KOPT-K1 (cell line): ENCODE measurements around the gene APBB2.

Source experiments
- H3K27ac ChIP-seq: fragments of 200-600 bp; sonication (generic); 2 replicates; pipeline ENCODE4 v1.5.1; 2016; ENCODE audit warnings: antibody characterized with exemption, mild to moderate bottlenecking, low read depth, low read length; ENCODE audit not compliant: poor library complexity, severe bottlenecking
- H3K36me3 ChIP-seq: fragments of 200-600 bp; sonication (generic); 2 replicates; pipeline ENCODE4 v1.5.1; 2017; ENCODE audit warnings: antibody characterized with exemption, mild to moderate bottlenecking, low read length, moderate library complexity; ENCODE audit not compliant: insufficient read depth
- H3K9me3 ChIP-seq: fragments of 200-600 bp; sonication (generic); 2 replicates; pipeline ENCODE4 v1.5.1; 2017; ENCODE audit warnings: antibody characterized with exemption, low read length, mild to moderate bottlenecking; ENCODE audit not compliant: insufficient read depth, poor library complexity, severe bottlenecking

APBB2 gene

GRCh38 chr4:41185614-41186592 is 28.4 kb downstream of the APBB2 start:
- Histone ChIP-seq H3K36me3 (no peaks in the 10 kb centered on the region), H3K9me3 (no peaks in the 10 kb centered on the region), H3K27ac (no peak overlapping the region)

DNA sequence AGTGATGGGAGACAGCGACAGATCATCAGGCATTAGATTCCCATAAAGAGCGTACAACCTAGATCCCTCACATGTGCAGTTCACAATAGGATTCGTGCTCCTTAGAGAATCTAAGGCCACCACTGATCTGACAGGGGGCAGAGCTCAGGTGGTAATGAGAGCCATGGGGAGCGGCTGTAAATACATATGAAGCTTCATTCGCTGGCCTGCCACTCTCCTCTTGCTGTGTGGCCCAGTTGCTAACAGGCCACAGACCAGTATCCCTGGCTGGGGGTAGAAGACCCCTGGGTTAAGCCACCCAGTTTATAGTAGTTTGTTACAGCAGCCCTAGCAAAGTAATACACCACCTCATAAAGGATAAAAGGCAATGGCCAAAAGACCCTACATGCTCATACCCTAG is 30.3 kb downstream of the APBB2 start:
- Histone ChIP-seq H3K27ac (no peak overlapping the region), H3K36me3 (no peaks in the 10 kb centered on the region), H3K9me3 (no peaks in the 10 kb centered on the region)

DNA sequence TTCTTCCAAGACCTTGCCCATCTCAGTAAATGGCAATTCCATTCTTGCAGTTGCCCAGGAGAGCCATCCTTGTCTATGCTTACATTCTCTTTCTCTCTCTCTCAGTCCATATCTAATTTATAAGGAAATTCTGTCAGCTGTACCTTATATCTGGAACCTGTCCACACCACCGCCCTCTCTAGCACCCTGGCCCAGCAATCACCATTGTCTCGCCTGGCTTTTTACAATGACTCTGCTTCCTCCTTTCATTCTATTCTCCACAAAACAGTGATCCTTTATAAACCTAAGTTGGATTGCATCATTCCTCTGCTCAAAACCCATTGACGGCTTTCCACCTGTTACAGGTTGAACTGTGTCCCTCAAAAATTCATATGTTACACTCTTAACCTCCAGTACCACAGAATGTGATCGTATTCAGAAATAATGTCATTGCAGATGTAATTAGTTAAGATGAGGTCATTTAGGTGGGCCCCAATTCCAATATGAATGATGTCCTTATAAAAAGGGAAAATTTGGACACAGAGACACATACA is 31.3 kb downstream of the APBB2 start:
- Histone ChIP-seq H3K36me3 (no peaks in the 10 kb centered on the region), H3K9me3 (no peaks in the 10 kb centered on the region), H3K27ac (no peak overlapping the region)

- Histone ChIP-seq H3K36me3 (no peaks in the 10 kb centered on the region), H3K27ac (no peak overlapping the region)
These were observed 33.3 kb downstream of the APBB2 start for GRCh38 chr4:41181037-41181436.

DNA sequence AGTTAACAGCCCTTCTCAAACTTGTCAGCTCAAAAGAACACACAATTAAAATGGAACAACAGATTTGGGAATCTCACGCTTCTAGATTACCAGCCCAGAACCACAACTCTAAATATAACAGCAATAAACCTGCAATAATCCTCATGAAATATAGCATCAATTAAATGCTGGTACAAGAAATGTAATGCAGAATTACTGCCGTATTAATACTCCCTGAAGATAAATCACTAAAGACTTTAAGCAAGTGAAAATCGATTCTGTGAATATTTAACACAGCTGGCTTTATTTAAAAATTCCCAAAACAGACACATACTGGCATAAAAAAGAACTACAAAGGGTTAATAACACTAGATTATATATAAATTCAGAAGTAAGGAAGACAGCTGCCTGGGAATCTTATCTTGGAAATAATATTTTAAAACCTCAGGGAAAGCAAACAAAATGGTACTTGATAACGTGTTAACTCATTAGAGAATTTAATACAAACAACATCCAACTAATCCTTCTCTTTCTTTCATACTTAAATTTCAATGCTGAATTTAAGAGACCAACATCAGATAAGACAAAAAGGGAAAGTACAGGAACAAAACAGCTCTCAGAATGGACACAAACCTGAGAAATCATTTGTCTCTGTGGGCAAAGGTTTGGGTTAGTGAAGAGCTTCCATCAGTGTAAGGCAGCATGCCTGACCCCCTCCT is 34.7 kb downstream of the APBB2 start:
- Histone ChIP-seq H3K27ac (no peak overlapping the region), H3K9me3 (no peaks in the 10 kb centered on the region), H3K36me3 (no peaks in the 10 kb centered on the region)

More at GRCh38 chr4:41181037-41181436, 33.3 kb downstream of the APBB2 start:
- no peaks in the 10 kb centered on the region for H3K9me3 ChIP-seq

- no peaks in the 10 kb centered on the region for H3K36me3 ChIP-seq
- H3K9me3 ChIP-seq: no peaks in the 10 kb centered on the region
- H3K27ac ChIP-seq: no peak overlapping the region
These were observed 35.7 kb downstream of the APBB2 start for GRCh38 chr4:41178372-41179370.

DNA sequence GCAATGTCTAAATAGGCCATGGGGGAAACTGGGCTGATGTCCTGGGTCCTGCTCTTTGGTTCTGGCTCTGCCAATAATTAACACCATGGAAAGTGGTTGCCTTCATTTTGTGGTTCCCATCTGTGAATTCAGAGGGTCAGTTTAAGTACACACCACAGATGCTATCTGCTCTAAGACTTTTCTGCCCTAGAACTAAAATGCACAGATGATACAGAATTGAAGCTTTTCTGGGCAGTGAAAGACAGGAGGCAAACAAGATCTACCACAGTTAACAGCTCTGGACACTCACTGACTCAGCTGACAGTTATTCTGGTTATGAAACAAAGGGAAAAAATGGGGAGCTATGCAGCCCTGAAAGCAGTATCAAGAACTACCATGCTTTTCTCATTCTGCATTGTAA is 37.3 kb downstream of the APBB2 start:
- H3K36me3 ChIP-seq: no peaks in the 10 kb centered on the region
- H3K9me3 ChIP-seq: no peaks in the 10 kb centered on the region
- H3K27ac ChIP-seq: no peak overlapping the region

- Histone ChIP-seq H3K27ac (no peak overlapping the region), H3K36me3 (no peaks in the 10 kb centered on the region), H3K9me3 (no peaks in the 10 kb centered on the region)
These were observed 38.0 kb downstream of the APBB2 start for GRCh38 chr4:41176340-41176739.

DNA sequence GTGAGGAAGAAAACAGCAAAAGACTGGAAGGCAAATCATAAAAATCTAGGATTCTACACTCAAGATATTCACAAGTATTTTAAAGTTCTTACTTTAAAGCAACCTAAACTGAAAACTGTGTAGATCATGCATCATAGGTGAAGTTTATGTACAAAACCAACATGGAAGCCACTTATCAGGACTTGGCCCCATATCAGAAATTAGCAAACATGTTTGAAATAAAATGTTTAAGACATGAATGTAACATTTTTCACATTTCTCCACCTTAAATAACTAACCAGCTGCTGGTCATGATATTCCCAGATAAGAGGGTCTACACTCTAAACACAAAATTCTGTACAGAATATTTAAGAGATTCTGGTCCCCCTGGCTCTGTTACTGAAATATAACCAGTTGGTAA is 38.5 kb downstream of the APBB2 start:
- Histone ChIP-seq H3K27ac (no peak overlapping the region), H3K9me3 (no peaks in the 10 kb centered on the region), H3K36me3 (no peaks in the 10 kb centered on the region)

- H3K36me3 ChIP-seq: no peaks in the 10 kb centered on the region
- H3K9me3 ChIP-seq: no peaks in the 10 kb centered on the region
- H3K27ac ChIP-seq: no peak overlapping the region
These were observed 39.9 kb downstream of the APBB2 start for GRCh38 chr4:41174444-41174843.

DNA sequence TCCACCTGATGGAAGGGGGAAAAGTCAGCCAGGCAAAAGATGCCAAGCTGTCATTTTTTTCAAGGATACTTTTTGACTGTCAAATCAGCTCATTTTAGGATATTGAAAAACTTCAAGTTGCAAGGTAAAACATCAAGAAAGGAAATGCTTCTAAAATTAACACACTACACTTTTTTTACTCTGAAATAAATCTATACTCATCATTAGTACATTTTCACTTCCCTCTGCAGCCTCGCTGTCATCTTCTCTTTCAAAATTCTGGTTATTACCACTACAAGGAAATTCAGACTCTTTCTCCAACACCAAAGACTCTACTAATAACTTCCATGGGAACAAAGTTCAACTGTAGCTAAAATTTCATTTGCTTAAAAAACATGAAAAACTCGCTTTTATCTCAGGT is 41.6 kb downstream of the APBB2 start:
- H3K36me3 ChIP-seq: no peaks in the 10 kb centered on the region
- no peak overlapping the region for H3K27ac ChIP-seq
- H3K9me3 ChIP-seq: no peaks in the 10 kb centered on the region

DNA sequence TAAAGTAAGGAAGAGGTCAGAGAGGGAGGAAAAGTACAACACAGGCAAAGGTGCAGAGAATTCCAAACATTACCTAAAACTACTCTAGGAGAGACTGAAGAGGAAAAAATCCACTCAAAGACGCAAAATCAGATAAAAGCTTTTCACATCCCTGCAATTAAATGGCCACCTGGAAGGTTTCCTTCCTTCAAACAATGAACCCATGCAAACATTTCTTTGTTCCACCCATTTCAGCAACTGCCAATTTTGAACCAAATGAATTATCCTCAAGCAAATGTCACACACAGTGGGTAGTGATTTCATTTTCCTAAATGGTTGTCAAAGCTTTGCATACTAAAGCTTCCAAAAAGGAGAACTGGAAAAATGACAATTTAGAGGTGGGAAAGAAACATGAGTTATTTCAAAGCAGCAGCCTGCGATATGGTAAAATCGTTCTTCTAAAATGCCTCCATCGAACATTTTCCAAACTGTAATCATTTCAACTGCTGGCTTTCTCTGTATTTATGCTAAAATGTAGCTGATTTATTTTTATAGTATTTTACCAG is 45.0 kb downstream of the APBB2 start:
- H3K27ac ChIP-seq: no peak overlapping the region
- H3K36me3 ChIP-seq: no peaks in the 10 kb centered on the region
- no peaks in the 10 kb centered on the region for H3K9me3 ChIP-seq

DNA sequence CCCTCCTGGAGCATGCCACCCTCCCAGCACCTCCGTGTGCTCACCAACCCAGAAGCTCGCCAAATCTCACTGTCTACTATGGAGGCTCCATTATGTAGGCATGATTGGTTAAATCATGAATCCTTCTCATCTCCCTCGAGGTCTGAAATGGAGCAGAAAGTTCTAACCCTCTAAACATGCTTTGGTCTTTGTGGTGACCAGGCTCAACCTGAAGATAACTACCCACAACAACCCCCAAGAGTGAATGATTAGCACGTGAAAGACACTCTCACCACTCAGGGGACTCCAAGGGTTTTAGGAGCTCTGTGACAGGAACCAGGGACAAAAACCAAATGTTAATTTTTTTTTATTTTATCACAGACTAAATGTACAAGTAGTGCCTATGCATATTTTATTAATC is 47.2 kb downstream of the APBB2 start:
- Histone ChIP-seq H3K36me3 (no peaks in the 10 kb centered on the region), H3K27ac (no peak overlapping the region), H3K9me3 (no peaks in the 10 kb centered on the region)

- Histone ChIP-seq H3K36me3 (no peaks in the 10 kb centered on the region), H3K9me3 (no peaks in the 10 kb centered on the region), H3K27ac (no peak overlapping the region)
These were observed 49.9 kb downstream of the APBB2 start for GRCh38 chr4:41164405-41164804.
